ENCODE data around the gene NTN1.

GRCh38 chr17:9215465-9215864 lies 194.2 kb downstream of the NTN1 start:
- TF ChIP-seq CTCF (IDR thresholded peaks at IDR 0.05; ENCODE audit: poor library complexity) (no peak), EZH2phosphoT487 (IDR thresholded peaks at IDR 0.05; ENCODE audit: low read depth, severe bottlenecking, unreplicated experiment) (no peak), EZH2 (IDR thresholded peaks at IDR 0.05; ENCODE audit: borderline replicate concordance) (no peak)

Data from hepatocyte (in vitro differentiated cells).